Mesenchymal stem cell (in vitro differentiated cells and primary cell): Measurements from ENCODE around the gene GREM1.

Experiments used
- DNase-seq: peaks from one replicate; pipeline ENCODE4 v3.0.0-alpha.2; 2013
- H2AFZ ChIP-seq: one replicate; pipeline ENCODE4 v1.6.1; 2013; ENCODE audit warnings: low read depth, mild to moderate bottlenecking, control low read depth, inconsistent platforms, low read length, moderate library complexity
- H2AK5ac ChIP-seq: 2 replicates; pipeline ENCODE4 v1.6.1; 2013; ENCODE audit warnings: low read length, moderate library complexity, mild to moderate bottlenecking, inconsistent platforms; ENCODE audit not compliant: severe bottlenecking
- H2BK120ac ChIP-seq: one replicate; pipeline ENCODE4 v1.6.1; 2013; ENCODE audit warnings: low read depth, mild to moderate bottlenecking, inconsistent platforms, low read length, moderate library complexity
- H2BK12ac ChIP-seq, 2 experiments: one replicate each; pipeline ENCODE4 v1.6.1; 2013; ENCODE audit warnings: inconsistent platforms in 2 of 2, low read length in 2 of 2, mild to moderate bottlenecking in 2 of 2, moderate library complexity in 2 of 2, control low read depth in 1 of 2
- H2BK15ac ChIP-seq: one replicate; pipeline ENCODE4 v1.6.1; 2013; ENCODE audit warnings: mild to moderate bottlenecking, low read depth, inconsistent platforms; ENCODE audit not compliant: poor library complexity, severe bottlenecking
- H2BK5ac ChIP-seq: 2 replicates; pipeline ENCODE4 v1.6.1; 2013; ENCODE audit warnings: low read depth, mild to moderate bottlenecking, low read length, control low read depth, inconsistent platforms; ENCODE audit not compliant: poor library complexity, severe bottlenecking
- H3K14ac ChIP-seq, 2 experiments: one replicate each; pipeline ENCODE4 v1.6.1; 2013; ENCODE audit warnings: inconsistent platforms in 2 of 2, low read length in 2 of 2, control low read depth in 1 of 2, mild to moderate bottlenecking in 1 of 2, moderate library complexity in 1 of 2
- H3K18ac ChIP-seq, 2 experiments: one replicate each; pipeline ENCODE4 v1.6.1; 2013; ENCODE audit warnings: inconsistent platforms in 2 of 2, low read length in 2 of 2, control low read depth in 1 of 2, low read depth in 1 of 2, mild to moderate bottlenecking in 1 of 2
- H3K23ac ChIP-seq, 2 experiments: one replicate each; pipeline ENCODE4 v1.6.1; 2013; ENCODE audit warnings: inconsistent platforms in 2 of 2, low read length in 2 of 2, mild to moderate bottlenecking in 2 of 2, moderate library complexity in 2 of 2, control low read depth in 1 of 2
- H3K27ac ChIP-seq: 2 replicates; pipeline ENCODE4 v1.5.1; 2013; ENCODE audit warnings: mild to moderate bottlenecking, moderate library complexity, low read length, control low read depth, inconsistent platforms; ENCODE audit not compliant: poor library complexity, severe bottlenecking
- H3K27me3 ChIP-seq, 2 experiments: 2 replicates each; pipeline versions ENCODE4 v1.6.1 to v1.7.0; 2013; ENCODE audit warnings: low read length in 2 of 2, mild to moderate bottlenecking in 2 of 2, moderate library complexity in 2 of 2, control low read depth in 1 of 2, inconsistent platforms in 1 of 2; ENCODE audit not compliant: control insufficient read depth in 1 of 2, insufficient read depth in 1 of 2
- H3K36me3 ChIP-seq, 2 experiments: 2 replicates each; pipeline versions ENCODE4 v1.6.1 to v1.7.0; 2013; ENCODE audit warnings: low read length in 2 of 2, control low read depth in 1 of 2, inconsistent platforms in 1 of 2, low read depth in 1 of 2, mild to moderate bottlenecking in 1 of 2; ENCODE audit not compliant: insufficient read depth in 2 of 2, control insufficient read depth in 1 of 2
- H3K4ac ChIP-seq, 2 experiments: one replicate each; pipeline ENCODE4 v1.6.1; 2013; ENCODE audit warnings: inconsistent platforms in 2 of 2, low read length in 2 of 2, mild to moderate bottlenecking in 2 of 2, moderate library complexity in 2 of 2, control low read depth in 1 of 2, low read depth in 1 of 2
- H3K4me1 ChIP-seq: 2 replicates; pipeline ENCODE4 v1.6.1; 2013; ENCODE audit warnings: low read depth, low read length, control low read depth; ENCODE audit not compliant: control insufficient read depth, insufficient read depth
- H3K4me2 ChIP-seq: 2 replicates; pipeline ENCODE4 v1.6.1; 2013; ENCODE audit warnings: low read length, mild to moderate bottlenecking, inconsistent platforms; ENCODE audit not compliant: poor library complexity, severe bottlenecking
- H3K4me3 ChIP-seq, 2 experiments: 2 replicates each; pipeline versions ENCODE4 v1.5.1 to v1.7.0; 2013; ENCODE audit warnings: low read length in 2 of 2, mild to moderate bottlenecking in 2 of 2, control low read depth in 1 of 2, low read depth in 1 of 2; ENCODE audit not compliant: insufficient read depth in 1 of 2
- H3K79me1 ChIP-seq: replicated peaks from 2 replicates; pipeline ENCODE4 v1.6.1; 2013; ENCODE audit warnings: mild to moderate bottlenecking, control low read depth, low read length, inconsistent platforms; ENCODE audit not compliant: poor library complexity, severe bottlenecking
- H3K9ac ChIP-seq: 2 replicates; pipeline ENCODE4 v1.7.0; 2013; ENCODE audit warnings: mild to moderate bottlenecking, low read length, moderate library complexity
- H3K9me3 ChIP-seq: 2 replicates; pipeline ENCODE4 v1.7.0; 2013; ENCODE audit warnings: mild to moderate bottlenecking, low read length; ENCODE audit not compliant: control insufficient read depth
- H4K8ac ChIP-seq: one replicate; pipeline ENCODE4 v1.6.1; 2013; ENCODE audit warnings: inconsistent platforms, mild to moderate bottlenecking, low read length, moderate library complexity
- H4K91ac ChIP-seq: one replicate; pipeline ENCODE4 v1.6.1; 2013; ENCODE audit warnings: mild to moderate bottlenecking, low read length, inconsistent platforms
- WGBS: methylation state at CpG from one replicate; pipeline ENCODE4 v1.1.7; 2013; ENCODE audit warnings: mixed read lengths; 5-methylcytosine and 5-hydroxymethylcytosine counted together

GREM1 gene

DNA sequence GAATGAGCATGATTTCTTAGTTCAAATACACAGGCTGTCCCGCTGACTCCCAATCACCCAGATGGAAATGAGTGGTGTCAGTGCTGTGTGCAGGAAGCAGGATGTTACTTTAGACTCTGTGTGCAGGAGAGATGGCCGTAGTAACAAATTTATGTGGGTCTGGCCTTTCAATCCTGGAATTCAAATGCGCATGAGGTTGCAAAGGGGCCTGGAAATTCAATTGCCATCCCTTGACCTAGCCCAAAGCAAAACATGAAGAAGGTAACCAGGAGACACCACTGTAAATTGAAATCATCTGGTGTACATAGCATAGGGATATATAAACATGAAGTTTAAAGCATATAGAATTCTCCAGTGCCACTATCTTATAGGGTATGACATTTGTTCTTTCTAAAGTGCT lies 33.2 kb downstream of the GREM1 start:
- Histone ChIP-seq H3K18ac (no peak overlapping the region), H3K4ac (no peak overlapping the region), H3K23ac (no peak overlapping the region), H3K14ac (no peak overlapping the region), H3K9me3 (no peaks in the 10 kb centered on the region), H2BK15ac (no peak overlapping the region), H3K4me2 (no peak overlapping the region), H3K27ac (no peak overlapping the region), H2BK12ac (no peak overlapping the region), H3K9ac (no peak overlapping the region), H3K36me3 (no peaks in the 10 kb centered on the region), H3K4me1 (no peaks in the 10 kb centered on the region), H4K8ac (no peak overlapping the region), H2BK5ac (no peak overlapping the region), H2AFZ (no peak overlapping the region), H2BK120ac (no peak overlapping the region), H3K4me3 (no peak overlapping the region), H3K79me1 (no peaks in the 10 kb centered on the region), H2AK5ac (no peak overlapping the region), H4K91ac (no peak overlapping the region), H3K27me3 (no peaks in the 10 kb centered on the region)
- WGBS = 65% methylated on average over 2 of the region's 3 CpGs
- DNase-seq = no peak

DNA sequence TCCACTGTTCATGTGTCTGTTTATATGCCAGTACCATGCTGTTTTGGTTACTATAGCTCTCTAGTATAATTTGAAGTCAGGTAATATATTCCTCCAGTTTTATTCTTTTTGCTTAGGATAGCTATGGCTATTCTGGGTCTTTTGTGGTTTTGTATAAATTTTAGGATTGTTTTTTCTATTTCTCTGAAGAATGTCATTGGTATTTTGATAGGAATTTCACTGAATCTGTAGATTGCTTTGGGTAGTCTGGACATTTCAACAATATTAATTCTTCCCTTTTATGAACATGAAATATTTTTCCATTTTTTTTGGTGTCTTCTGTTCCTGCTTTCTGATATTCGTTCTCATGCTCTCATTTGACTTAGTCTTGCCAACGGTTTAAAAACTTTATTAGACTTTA lies 39.6 kb downstream of the GREM1 start:
- H4K8ac ChIP-seq = no peak overlapping the region
- no peak overlapping the region for H2BK120ac ChIP-seq
- no peak overlapping the region for H3K4me3 ChIP-seq
- no peak overlapping the region for H2AK5ac ChIP-seq
- no peak overlapping the region for H3K4me2 ChIP-seq
- no peak overlapping the region for H2BK15ac ChIP-seq
- no peak overlapping the region for H3K18ac ChIP-seq
- H3K14ac ChIP-seq = no peak overlapping the region
- no peak overlapping the region for H3K23ac ChIP-seq
- H4K91ac ChIP-seq = no peak overlapping the region
- no peak overlapping the region for H3K4ac ChIP-seq
- H2BK5ac ChIP-seq = no peak overlapping the region
- H3K27ac ChIP-seq = no peak overlapping the region
- no peaks in the 10 kb centered on the region for H3K27me3 ChIP-seq
- no peak overlapping the region for H3K9ac ChIP-seq
- DNase-seq = no peak
- H2AFZ ChIP-seq = no peak overlapping the region
- peaks cover 8% of the 10 kb centered on the region for H3K9me3 ChIP-seq
- H3K4me1 ChIP-seq = no peaks in the 10 kb centered on the region
- 100% methylated on average over 1 of the region's 2 CpGs for WGBS
- H3K79me1 ChIP-seq = no peaks in the 10 kb centered on the region
- H2BK12ac ChIP-seq = no peak overlapping the region
- H3K36me3 ChIP-seq = no peaks in the 10 kb centered on the region

DNA sequence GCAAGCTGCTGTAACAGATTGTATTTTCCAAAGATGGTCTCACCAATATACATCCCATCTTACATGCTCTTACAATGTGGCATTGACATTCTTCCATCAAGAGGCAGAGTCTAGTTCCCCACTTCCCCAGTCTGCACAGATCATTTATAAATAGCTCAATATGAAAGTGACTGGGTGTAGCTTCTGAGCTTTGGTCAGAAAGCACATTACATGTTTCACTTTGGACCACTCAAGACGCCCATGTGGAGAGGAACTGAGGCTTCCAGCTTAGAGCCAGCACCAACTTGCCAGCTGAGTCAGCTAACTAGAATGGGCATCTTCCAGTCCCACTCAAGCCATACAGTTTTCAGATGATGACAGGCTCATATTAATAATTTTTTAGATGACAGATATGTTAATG lies 45.5 kb downstream of the GREM1 start:
- no peak overlapping the region for H4K91ac ChIP-seq
- H2BK12ac ChIP-seq = no peak overlapping the region
- H3K4me2 ChIP-seq = no peak overlapping the region
- H2AK5ac ChIP-seq = no peak overlapping the region
- no peaks in the 10 kb centered on the region for H3K4me1 ChIP-seq
- H2AFZ ChIP-seq = no peak overlapping the region
- DNase-seq = no peak
- H3K4ac ChIP-seq = no peak overlapping the region
- no peak overlapping the region for H3K14ac ChIP-seq
- no peaks in the 10 kb centered on the region for H3K27me3 ChIP-seq
- no peak overlapping the region for H2BK5ac ChIP-seq
- no peak overlapping the region for H3K23ac ChIP-seq
- no peak overlapping the region for H4K8ac ChIP-seq
- H3K18ac ChIP-seq = no peak overlapping the region
- no peak overlapping the region for H3K4me3 ChIP-seq
- no peak overlapping the region for H3K27ac ChIP-seq
- no peak overlapping the region for H2BK15ac ChIP-seq
- H3K9ac ChIP-seq = no peak overlapping the region
- H3K79me1 ChIP-seq = no peaks in the 10 kb centered on the region
- H3K9me3 ChIP-seq = no peaks in the 10 kb centered on the region
- H3K36me3 ChIP-seq = no peaks in the 10 kb centered on the region
- H2BK120ac ChIP-seq = no peak overlapping the region
- whole genome bisulfite sequencing = 86% methylated on average over 1 of the region's 1 CpG

DNA sequence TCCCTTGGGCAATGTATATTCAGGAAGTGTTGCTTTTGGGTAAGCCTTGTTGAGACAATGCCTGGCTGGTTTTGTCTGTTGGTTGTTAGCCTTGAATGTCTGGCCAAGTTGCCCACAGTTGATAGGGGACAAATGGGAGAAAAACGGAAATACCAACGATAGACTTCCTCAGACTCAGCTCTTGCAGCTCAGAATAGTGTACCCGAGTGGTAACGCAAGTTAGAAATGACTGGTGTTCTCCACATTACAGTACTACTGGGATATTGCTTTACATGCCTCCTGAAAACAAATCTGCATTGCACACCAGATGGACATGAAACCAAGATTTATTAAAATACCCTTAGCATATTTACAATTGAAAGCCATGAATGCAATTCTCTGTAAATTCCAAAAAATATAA lies 47.4 kb downstream of the GREM1 start:
- no peaks in the 10 kb centered on the region for H3K4me1 ChIP-seq
- no peak overlapping the region for H2AFZ ChIP-seq
- WGBS = 72% methylated on average over 4 of the region's 4 CpGs
- no peaks in the 10 kb centered on the region for H3K79me1 ChIP-seq
- H4K91ac ChIP-seq = no peak overlapping the region
- no peak overlapping the region for H3K4me2 ChIP-seq
- DNase-seq = no peak
- no peak overlapping the region for H3K27ac ChIP-seq
- H3K27me3 ChIP-seq = no peaks in the 10 kb centered on the region
- no peak overlapping the region for H3K4ac ChIP-seq
- no peak overlapping the region for H3K23ac ChIP-seq
- H2BK120ac ChIP-seq = no peak overlapping the region
- no peak overlapping the region for H2BK5ac ChIP-seq
- H3K14ac ChIP-seq = no peak overlapping the region
- H3K9me3 ChIP-seq = no peaks in the 10 kb centered on the region
- H3K4me3 ChIP-seq = no peak overlapping the region
- H2BK12ac ChIP-seq = no peak overlapping the region
- no peak overlapping the region for H3K9ac ChIP-seq
- H2AK5ac ChIP-seq = no peak overlapping the region
- no peaks in the 10 kb centered on the region for H3K36me3 ChIP-seq
- no peak overlapping the region for H4K8ac ChIP-seq
- H2BK15ac ChIP-seq = no peak overlapping the region
- no peak overlapping the region for H3K18ac ChIP-seq
